Adrenal gland (tissue), 5 donors: ENCODE measurements around the gene ARSH.

Experiments
- POLR2A ChIP-seq, 2 donors: fragments of 450-650 bp; IDR thresholded peaks; one replicate each; pipeline ENCODE4 v1.6.1; 2017; ENCODE audit warnings: antibody characterized with exemption in 2 of 2, mild to moderate bottlenecking in 2 of 2, moderate library complexity in 1 of 2
- TF ChIP-seq, protein P1 (sequence below), 6 experiments: fragments of 450-650 bp in 4 of 6; fragments of 200-600 bp in 2 of 6; sonication (generic) in 1 of 6; IDR thresholded peaks; 1 replicate in 5 of 6; 2 replicates in 1 of 6; pipeline versions ENCODE4 v1.5.1 to v1.8.0; 2016 to 2021; ENCODE audit warnings: antibody characterized with exemption in 6 of 6, mild to moderate bottlenecking in 2 of 6, moderate library complexity in 1 of 6
- donor health status: DM: no; HTN: no; CAD: no.

DNA sequence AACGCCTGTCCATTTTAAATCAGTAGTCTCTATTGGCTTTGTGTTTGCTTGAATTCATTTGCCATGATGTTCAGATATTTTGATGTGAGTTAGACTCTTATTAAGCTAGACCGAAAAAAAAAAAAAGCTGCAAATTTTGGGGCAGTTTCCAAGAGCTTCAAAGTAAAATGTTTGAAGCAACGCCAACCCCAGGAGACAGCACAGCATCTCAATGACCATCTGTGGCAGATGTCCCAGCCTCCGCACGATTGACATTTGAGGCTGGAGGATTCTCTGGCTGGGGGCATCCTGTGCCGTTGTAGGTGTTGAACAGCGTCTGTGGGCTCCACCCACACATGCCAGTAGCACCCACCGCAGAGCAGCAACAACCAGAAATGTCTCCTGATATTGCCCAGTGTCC lies 17.8 kb downstream of the ARSH start:
- TF ChIP-seq, protein P1, sequence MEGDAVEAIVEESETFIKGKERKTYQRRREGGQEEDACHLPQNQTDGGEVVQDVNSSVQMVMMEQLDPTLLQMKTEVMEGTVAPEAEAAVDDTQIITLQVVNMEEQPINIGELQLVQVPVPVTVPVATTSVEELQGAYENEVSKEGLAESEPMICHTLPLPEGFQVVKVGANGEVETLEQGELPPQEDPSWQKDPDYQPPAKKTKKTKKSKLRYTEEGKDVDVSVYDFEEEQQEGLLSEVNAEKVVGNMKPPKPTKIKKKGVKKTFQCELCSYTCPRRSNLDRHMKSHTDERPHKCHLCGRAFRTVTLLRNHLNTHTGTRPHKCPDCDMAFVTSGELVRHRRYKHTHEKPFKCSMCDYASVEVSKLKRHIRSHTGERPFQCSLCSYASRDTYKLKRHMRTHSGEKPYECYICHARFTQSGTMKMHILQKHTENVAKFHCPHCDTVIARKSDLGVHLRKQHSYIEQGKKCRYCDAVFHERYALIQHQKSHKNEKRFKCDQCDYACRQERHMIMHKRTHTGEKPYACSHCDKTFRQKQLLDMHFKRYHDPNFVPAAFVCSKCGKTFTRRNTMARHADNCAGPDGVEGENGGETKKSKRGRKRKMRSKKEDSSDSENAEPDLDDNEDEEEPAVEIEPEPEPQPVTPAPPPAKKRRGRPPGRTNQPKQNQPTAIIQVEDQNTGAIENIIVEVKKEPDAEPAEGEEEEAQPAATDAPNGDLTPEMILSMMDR (IDR thresholded peaks at IDR 0.05): no peak
- TF ChIP-seq POLR2A (IDR thresholded peaks at IDR 0.05): no peak
